Measurements from ENCODE around the gene PRKN. TPM values are rescaled to one million over a fixed set of nuclear protein-coding genes. Genes with fewer than 3 reads are reported as not detected.

PRKN gene
- total and polyA plus RNA-seq, 2 donors (not counting 3 experiments of a cell fraction or from before 2014, with no cell fraction given): 0.06 TPM; not detected in 1

DNA sequence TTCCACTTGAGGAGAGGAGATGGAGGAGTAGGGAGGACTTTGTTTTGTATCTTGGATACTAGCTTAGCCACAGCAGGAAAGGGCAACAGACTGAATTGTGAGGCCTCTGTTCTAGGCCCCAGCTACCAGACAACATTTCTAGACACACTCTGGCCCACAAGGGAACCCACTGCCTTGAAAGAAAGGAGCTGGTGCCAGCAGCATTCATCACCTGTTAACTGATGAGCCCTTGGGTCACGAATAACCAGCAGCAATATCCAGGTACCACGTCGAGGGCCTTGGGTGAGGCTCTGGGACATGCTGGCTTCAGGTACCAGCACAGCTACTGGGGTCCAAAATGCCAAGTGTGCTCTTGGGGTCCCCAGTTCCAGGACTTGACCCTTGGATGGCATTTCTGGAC is 165.5 kb downstream of the PRKN start:
- dilution Hi-C loops (cut with MboI; ENCODE audit: extremely low pct_ligation_motif_present, low sequenced_read_pairs): no loop called here
- ChIA-PET CTCF (no interaction called here), POLR2A (no interaction called here)
- no peaks in the 10 kb centered on the region for H3K9me1 ChIP-seq (replicated peaks; ENCODE audit: control insufficient read depth, extremely low read depth, insufficient read depth, low read length)
- no peak overlapping the region for H3K4me3 ChIP-seq (replicated peaks in 1 of 3; ENCODE audit: insufficient read depth in 1 of 3, low read depth in 1 of 3, low read length in 3 of 3)
- intact Hi-C loops (cut with micrococcal nuclease): no loop called here
- no peaks in the 10 kb centered on the region for H3K36me3 ChIP-seq (ENCODE audit: control insufficient read depth in 2 of 2, extremely low read depth in 1 of 2, insufficient read depth in 2 of 2, low read length in 2 of 2)
- no peak overlapping the region for H2AFZ ChIP-seq (ENCODE audit: low read depth, low read length)
- no TSS peak for BruUV-seq (replicated peaks)
- no peaks in the 10 kb centered on the region for H3K27me3 ChIP-seq (ENCODE audit: control insufficient read depth in 2 of 2, insufficient read depth in 2 of 2, low read length in 2 of 2)
- H3K4me1 ChIP-seq (ENCODE audit: control insufficient read depth, extremely low read depth, insufficient read depth, low read length): no peaks in the 10 kb centered on the region
- H4K20me1 ChIP-seq (replicated peaks; ENCODE audit: control insufficient read depth, extremely low read depth, insufficient read depth, low read length): no peaks in the 10 kb centered on the region
- H3K79me2 ChIP-seq (ENCODE audit: control insufficient read depth, insufficient read depth, low read length): no peaks in the 10 kb centered on the region
- no peak overlapping the region for H3K27ac ChIP-seq (ENCODE audit: insufficient read depth, low read depth, low read length)
- FAIRE-seq (no peak), DNase-seq (ENCODE audit: low read depth, low spot score) (no peak)
- TF ChIP-seq POLR2AphosphoS5 (IDR thresholded peaks at IDR 0.05; ENCODE audit: insufficient read depth, low read depth, low read length) (no peak), EZH2 (IDR thresholded peaks at IDR 0.05; ENCODE audit: borderline replicate concordance, low read depth, low read length, severe bottlenecking) (no peak), JUN (IDR thresholded peaks at IDR 0.05; ENCODE audit: borderline replicate concordance, insufficient read depth, insufficient read length, low read depth) (no peak), MYC (IDR thresholded peaks at IDR 0.05; ENCODE audit: low read depth, low read length) (no peak)
- TF ChIP-seq, protein P1, sequence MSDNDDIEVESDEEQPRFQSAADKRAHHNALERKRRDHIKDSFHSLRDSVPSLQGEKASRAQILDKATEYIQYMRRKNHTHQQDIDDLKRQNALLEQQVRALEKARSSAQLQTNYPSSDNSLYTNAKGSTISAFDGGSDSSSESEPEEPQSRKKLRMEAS (IDR thresholded peaks at IDR 0.05; ENCODE audit: insufficient read depth, insufficient read length): no peak
- TF ChIP-seq, protein P2, sequence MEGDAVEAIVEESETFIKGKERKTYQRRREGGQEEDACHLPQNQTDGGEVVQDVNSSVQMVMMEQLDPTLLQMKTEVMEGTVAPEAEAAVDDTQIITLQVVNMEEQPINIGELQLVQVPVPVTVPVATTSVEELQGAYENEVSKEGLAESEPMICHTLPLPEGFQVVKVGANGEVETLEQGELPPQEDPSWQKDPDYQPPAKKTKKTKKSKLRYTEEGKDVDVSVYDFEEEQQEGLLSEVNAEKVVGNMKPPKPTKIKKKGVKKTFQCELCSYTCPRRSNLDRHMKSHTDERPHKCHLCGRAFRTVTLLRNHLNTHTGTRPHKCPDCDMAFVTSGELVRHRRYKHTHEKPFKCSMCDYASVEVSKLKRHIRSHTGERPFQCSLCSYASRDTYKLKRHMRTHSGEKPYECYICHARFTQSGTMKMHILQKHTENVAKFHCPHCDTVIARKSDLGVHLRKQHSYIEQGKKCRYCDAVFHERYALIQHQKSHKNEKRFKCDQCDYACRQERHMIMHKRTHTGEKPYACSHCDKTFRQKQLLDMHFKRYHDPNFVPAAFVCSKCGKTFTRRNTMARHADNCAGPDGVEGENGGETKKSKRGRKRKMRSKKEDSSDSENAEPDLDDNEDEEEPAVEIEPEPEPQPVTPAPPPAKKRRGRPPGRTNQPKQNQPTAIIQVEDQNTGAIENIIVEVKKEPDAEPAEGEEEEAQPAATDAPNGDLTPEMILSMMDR (IDR thresholded peaks at IDR 0.05; ENCODE audit: extremely low read depth in 1 of 2, insufficient read depth in 1 of 2, low read depth in 1 of 2, low read length in 2 of 2): no peak
- no peaks in the 10 kb centered on the region for H3K9me3 ChIP-seq (replicated peaks; ENCODE audit: control insufficient read depth, insufficient read depth, low read length)
- H3K9ac ChIP-seq (replicated peaks; ENCODE audit: extremely low read depth, insufficient read depth, low read length): no peak overlapping the region
- H3K4me2 ChIP-seq (ENCODE audit: insufficient read depth, low read length): no peak overlapping the region

DNA sequence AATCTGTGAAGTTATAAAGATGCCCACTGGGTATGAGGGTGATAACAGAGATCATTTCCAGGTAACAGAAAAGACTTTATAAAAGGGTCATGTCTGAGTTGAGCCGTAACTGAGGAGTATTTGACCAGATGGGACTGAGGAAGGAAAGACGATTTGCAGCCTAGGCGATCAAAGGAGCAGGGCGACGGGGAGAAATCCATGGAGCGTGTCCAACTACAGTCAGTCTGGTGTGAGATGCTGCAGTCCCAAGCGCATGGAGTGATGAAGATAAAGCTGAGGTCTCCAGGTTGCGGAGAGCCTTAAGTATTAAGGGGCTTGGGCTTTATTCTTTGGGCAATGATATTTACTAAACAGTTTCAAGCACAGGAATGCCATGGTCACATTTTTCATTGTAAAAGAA is 166.7 kb downstream of the PRKN start:
- no peak overlapping the region for H3K4me2 ChIP-seq (ENCODE audit: insufficient read depth, low read length)
- FAIRE-seq: no peak
- DNase-seq (ENCODE audit: low read depth, low spot score): no peak
- BruUV-seq (replicated peaks): no TSS peak
- TF ChIP-seq FOS (IDR thresholded peaks at IDR 0.05; ENCODE audit: borderline replicate concordance, insufficient read depth, low read length): no peak
- H3K79me2 ChIP-seq (ENCODE audit: control insufficient read depth, insufficient read depth, low read length): no peaks in the 10 kb centered on the region
- no peak overlapping the region for H3K27ac ChIP-seq (ENCODE audit: insufficient read depth, low read depth, low read length)
- H3K27me3 ChIP-seq (ENCODE audit: control insufficient read depth in 2 of 2, insufficient read depth in 2 of 2, low read length in 2 of 2): no peaks in the 10 kb centered on the region
- no peak overlapping the region for H3K9ac ChIP-seq (replicated peaks; ENCODE audit: extremely low read depth, insufficient read depth, low read length)
- POLR2A ChIA-PET: no interaction called here
- intact Hi-C loops (cut with micrococcal nuclease) (no loop called here), dilution Hi-C loops (cut with MboI; ENCODE audit: extremely low pct_ligation_motif_present, low sequenced_read_pairs) (no loop called here)
- no peaks in the 10 kb centered on the region for H4K20me1 ChIP-seq (replicated peaks; ENCODE audit: control insufficient read depth, extremely low read depth, insufficient read depth, low read length)
- CTCF ChIA-PET: no interaction called here
- no peak overlapping the region for H3K4me3 ChIP-seq (replicated peaks in 1 of 3; ENCODE audit: insufficient read depth in 1 of 3, low read depth in 1 of 3, low read length in 3 of 3)
- H3K9me1 ChIP-seq (replicated peaks; ENCODE audit: control insufficient read depth, extremely low read depth, insufficient read depth, low read length): no peaks in the 10 kb centered on the region
- no peaks in the 10 kb centered on the region for H3K9me3 ChIP-seq (replicated peaks; ENCODE audit: control insufficient read depth, insufficient read depth, low read length)
- H3K4me1 ChIP-seq (ENCODE audit: control insufficient read depth, extremely low read depth, insufficient read depth, low read length): no peaks in the 10 kb centered on the region
- H3K36me3 ChIP-seq (ENCODE audit: control insufficient read depth in 2 of 2, extremely low read depth in 1 of 2, insufficient read depth in 2 of 2, low read length in 2 of 2): no peaks in the 10 kb centered on the region
- no peak overlapping the region for H2AFZ ChIP-seq (ENCODE audit: low read depth, low read length)

Data from endothelial cell of umbilical vein (primary cell).